ENCODE results near the gene SMARCC1.

The SMARCC1 gene

GRCh38 chr3:47628426-47628825 is 153.3 kb downstream of the SMARCC1 start:
- no peak for DNase-seq

GRCh38 chr3:47622671-47623461 is 158.8 kb downstream of the SMARCC1 start:
- no peak for DNase-seq

- DNase-seq = no peak
These were observed 164.3 kb downstream of the SMARCC1 start for GRCh38 chr3:47617086-47618010.

- DNase-seq = no peak
These were observed 166.9 kb downstream of the SMARCC1 start for GRCh38 chr3:47614788-47615187.

- no peak for DNase-seq
These were observed 168.0 kb downstream of the SMARCC1 start for GRCh38 chr3:47613722-47614121.

GRCh38 chr3:47612879-47613278 is 168.8 kb downstream of the SMARCC1 start:
- no peak for DNase-seq

- DNase-seq = no peak
These were observed 169.5 kb downstream of the SMARCC1 start for GRCh38 chr3:47612178-47612577.

- DNase-seq = no peak
These were observed 170.1 kb downstream of the SMARCC1 start for GRCh38 chr3:47611576-47611975.

GRCh38 chr3:47610583-47610982 is 171.1 kb downstream of the SMARCC1 start:
- DNase-seq = no peak

GRCh38 chr3:47607335-47607734 is 174.4 kb downstream of the SMARCC1 start:
- DNase-seq = no peak

GRCh38 chr3:47606165-47606564 is 175.5 kb downstream of the SMARCC1 start:
- no peak for DNase-seq

- no peak for DNase-seq
These were observed 176.0 kb downstream of the SMARCC1 start for GRCh38 chr3:47605652-47606051.

GRCh38 chr3:47604145-47604544 is 177.5 kb downstream of the SMARCC1 start:
- no peak for DNase-seq

GRCh38 chr3:47603332-47603731 is 178.4 kb downstream of the SMARCC1 start:
- no peak for DNase-seq

- DNase-seq = no peak
These were observed 180.4 kb downstream of the SMARCC1 start for GRCh38 chr3:47601281-47601680.

- no peak for DNase-seq
These were observed 186.9 kb downstream of the SMARCC1 start for GRCh38 chr3:47594792-47595191.

- DNase-seq = no peak
These were observed 189.5 kb downstream of the SMARCC1 start for GRCh38 chr3:47592066-47592795.

GRCh38 chr3:47590216-47590615 is 191.5 kb downstream of the SMARCC1 start:
- DNase-seq = no peak

- no peak for DNase-seq
These were observed 193.1 kb downstream of the SMARCC1 start for GRCh38 chr3:47588587-47588986.

- no peak for DNase-seq
These were observed 193.6 kb downstream of the SMARCC1 start for GRCh38 chr3:47588053-47588452.

GRCh38 chr3:47586746-47587145 is 194.9 kb downstream of the SMARCC1 start:
- no peak for DNase-seq

- DNase-seq = no peak
These were observed 198.2 kb downstream of the SMARCC1 start for GRCh38 chr3:47583320-47584075.
